ENCODE measurements around the gene KNDC1.

Gene KNDC1

GRCh38 chr10:133238466-133238804, 78.4 kb downstream of the KNDC1 start:
- Histone ChIP-seq H3K4me1 (ENCODE audit: insufficient read depth, low read length, severe bottlenecking) (no peaks in the 10 kb centered on the region), H4K20me1 (ENCODE audit: insufficient read depth, low read length) (no peaks in the 10 kb centered on the region), H3K27ac (ENCODE audit: low read depth, low read length, poor library complexity, severe bottlenecking) (no peak overlapping the region), H3K36me3 (ENCODE audit: insufficient read depth, low read length) (no peaks in the 10 kb centered on the region), H3K9me2 (ENCODE audit: low read depth, low read length) (no peaks in the 10 kb centered on the region), H3K4me3 (ENCODE audit: low read depth, low read length, poor library complexity, severe bottlenecking) (no peak overlapping the region), H3K79me2 (ENCODE audit: insufficient read depth, low read length) (no peaks in the 10 kb centered on the region), H3K9me3 (ENCODE audit: low read length) (no peaks in the 10 kb centered on the region), H3K4me2 (ENCODE audit: low read length) (no peak overlapping the region), H3F3A (ENCODE audit: insufficient read depth, low read length) (no peaks in the 10 kb centered on the region), H3K27me3 (ENCODE audit: insufficient read depth, low read length) (no peaks in the 10 kb centered on the region), H3K9ac (ENCODE audit: low read length) (no peak overlapping the region), H2AFZ (ENCODE audit: low read length) (no peak overlapping the region)
- TF ChIP-seq EZH2 (IDR thresholded peaks at IDR 0.05; ENCODE audit: borderline replicate concordance, low read length): no peak
- no peak for TF ChIP-seq CTCF (IDR thresholded peaks at IDR 0.05; ENCODE audit: low read length)

- H3K9me2 ChIP-seq (ENCODE audit: low read depth, low read length): no peaks in the 10 kb centered on the region
- no peaks in the 10 kb centered on the region; the same call in 1 of the 2 replicates for H3K27me3 ChIP-seq (ENCODE audit: insufficient read depth, low read length)
- TF ChIP-seq EZH2 (IDR thresholded peaks at IDR 0.05; ENCODE audit: borderline replicate concordance, low read length) (no peak), CTCF (IDR thresholded peaks at IDR 0.05; ENCODE audit: low read length) (no peak)
These were observed 80.0 kb downstream of the KNDC1 start for GRCh38 chr10:133239990-133240389.

GRCh38 chr10:133241501-133242205, 81.6 kb downstream of the KNDC1 start:
- no peaks in the 10 kb centered on the region; the same call in 1 of the 2 replicates for H3K27me3 ChIP-seq (ENCODE audit: insufficient read depth, low read length)
- no peak overlapping the region for H2AFZ ChIP-seq (ENCODE audit: low read length)
- H4K20me1 ChIP-seq (ENCODE audit: insufficient read depth, low read length): no peaks in the 10 kb centered on the region
- no peaks in the 10 kb centered on the region for H3K4me1 ChIP-seq (ENCODE audit: insufficient read depth, low read length, severe bottlenecking)
- TF ChIP-seq EZH2 (IDR thresholded peaks at IDR 0.05; ENCODE audit: borderline replicate concordance, low read length): no peak
- no peak for TF ChIP-seq CTCF (IDR thresholded peaks at IDR 0.05; ENCODE audit: low read length)
- no peaks in the 10 kb centered on the region for H3F3A ChIP-seq (ENCODE audit: insufficient read depth, low read length)
- H3K9me2 ChIP-seq (ENCODE audit: low read depth, low read length): no peaks in the 10 kb centered on the region
- H3K27ac ChIP-seq (ENCODE audit: low read depth, low read length, poor library complexity, severe bottlenecking): no peak overlapping the region
- H3K79me2 ChIP-seq (ENCODE audit: insufficient read depth, low read length): no peaks in the 10 kb centered on the region
- no peak overlapping the region for H3K4me3 ChIP-seq (ENCODE audit: low read depth, low read length, poor library complexity, severe bottlenecking)
- H3K4me2 ChIP-seq (ENCODE audit: low read length): no peak overlapping the region
- no peak overlapping the region for H3K9ac ChIP-seq (ENCODE audit: low read length)
- no peaks in the 10 kb centered on the region for H3K36me3 ChIP-seq (ENCODE audit: insufficient read depth, low read length)
- no peaks in the 10 kb centered on the region for H3K9me3 ChIP-seq (ENCODE audit: low read length)

More at GRCh38 chr10:133239990-133240389, 80.0 kb downstream of the KNDC1 start:
- no peaks in the 10 kb centered on the region for H4K20me1 ChIP-seq (ENCODE audit: insufficient read depth, low read length)
- no peak overlapping the region for H3K4me3 ChIP-seq (ENCODE audit: low read depth, low read length, poor library complexity, severe bottlenecking)
- H3K4me2 ChIP-seq (ENCODE audit: low read length): no peak overlapping the region
- H3K4me1 ChIP-seq (ENCODE audit: insufficient read depth, low read length, severe bottlenecking): no peaks in the 10 kb centered on the region
- no peaks in the 10 kb centered on the region for H3K79me2 ChIP-seq (ENCODE audit: insufficient read depth, low read length)
- no peak overlapping the region for H2AFZ ChIP-seq (ENCODE audit: low read length)
- H3K9ac ChIP-seq (ENCODE audit: low read length): no peak overlapping the region
- H3K36me3 ChIP-seq (ENCODE audit: insufficient read depth, low read length): no peaks in the 10 kb centered on the region
- H3F3A ChIP-seq (ENCODE audit: insufficient read depth, low read length): no peaks in the 10 kb centered on the region
- H3K9me3 ChIP-seq (ENCODE audit: low read length): no peaks in the 10 kb centered on the region
- H3K27ac ChIP-seq (ENCODE audit: low read depth, low read length, poor library complexity, severe bottlenecking): no peak overlapping the region
